Stimulated activated CD4-positive, alpha-beta T cell treated with anti-CD3 and anti-CD28 coated beads, TNF-alpha, amount 100 ng/mL, for 24 hours (primary cell): Measurements from ENCODE around the gene SERPINF2.
"Not testable (repeated sequence)": the region's sequence is repeated elsewhere in the genome, so short reads cannot be mapped to it uniquely, and the experiment has no call there.

ENCODE experiments used
- DNase-seq, 3 experiments: peaks; one replicate each; pipeline ENCODE4 v3.0.0-alpha.2; 2020; ENCODE audit warnings: low read depth in 3 of 3

SERPINF2 gene

DNA sequence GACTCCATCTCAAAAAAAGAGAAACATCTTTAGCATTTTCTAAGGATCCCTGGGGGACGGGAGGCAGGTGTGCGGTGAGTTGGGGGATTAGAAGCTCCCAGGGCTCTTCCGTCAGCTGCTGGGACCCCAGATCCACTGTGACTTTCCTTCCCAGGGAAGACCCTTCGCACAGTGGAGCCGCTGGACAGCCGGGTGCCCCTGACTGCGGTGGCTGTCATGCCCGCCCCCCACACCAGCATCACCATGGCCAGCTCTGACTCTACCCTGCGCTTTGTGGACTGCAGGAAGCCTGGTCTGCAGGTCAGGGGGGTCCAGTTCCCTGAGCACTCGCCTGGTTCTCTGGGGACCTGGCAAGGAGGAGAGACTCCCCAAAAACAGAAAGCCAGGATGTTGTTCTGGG lies 7.3 kb upstream of the SERPINF2 start:
- DNase-seq = no peak

- no peak for DNase-seq
Observed at GRCh38 chr17:1735834-1736347, 6.8 kb upstream of the SERPINF2 start.

DNA sequence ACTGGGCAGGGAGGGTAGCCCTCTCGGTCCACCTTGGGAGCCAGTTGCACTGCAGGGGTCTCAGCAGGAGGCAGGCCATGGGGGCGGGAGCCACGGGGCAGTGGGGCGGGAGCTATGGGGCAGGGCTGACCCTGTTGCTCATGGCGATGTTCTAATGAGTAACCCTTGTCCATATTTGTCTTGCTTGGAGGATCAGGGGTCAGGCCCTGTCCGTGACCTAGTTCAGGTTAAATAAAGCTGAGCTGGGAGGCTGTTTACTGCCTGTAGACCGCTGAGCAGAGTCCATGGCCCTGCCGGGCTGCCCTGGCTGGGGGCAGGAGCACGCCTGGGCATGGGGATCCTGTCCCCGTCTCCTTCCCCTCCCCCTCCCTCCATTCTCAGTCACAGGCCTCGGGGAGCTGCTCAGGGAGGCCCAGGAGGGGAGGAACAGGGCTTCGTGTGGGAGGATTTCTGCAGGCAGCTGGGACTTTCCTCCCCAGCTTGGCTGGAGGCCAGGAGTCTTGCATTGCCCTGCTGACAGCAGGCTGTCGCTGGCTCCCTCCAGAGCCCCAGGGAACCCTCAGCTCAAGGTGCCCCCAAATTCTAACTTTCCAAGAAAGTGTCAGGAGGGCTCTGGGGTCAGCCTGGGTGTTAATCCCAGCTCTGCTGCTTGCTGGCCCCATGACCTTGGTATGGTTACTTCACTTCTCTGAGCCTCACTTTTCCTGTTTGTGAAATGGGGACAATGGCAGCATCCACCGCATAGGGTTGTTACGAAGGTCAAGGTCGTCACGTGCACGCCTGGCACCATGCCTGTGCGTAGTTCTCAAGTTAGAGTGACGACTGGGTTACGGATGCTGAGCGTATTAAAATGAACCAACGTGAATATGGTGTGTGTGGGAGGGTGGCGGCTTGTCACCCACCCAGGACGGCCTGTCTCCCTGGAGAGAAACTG lies 6.1 kb upstream of the SERPINF2 start:
- DNase-seq = peak in 2 of 3 experiments; percentile 38 to 64

GRCh38 chr17:1737531-1738291 lies 5.0 kb upstream of the SERPINF2 start:
- no peak for DNase-seq

DNA sequence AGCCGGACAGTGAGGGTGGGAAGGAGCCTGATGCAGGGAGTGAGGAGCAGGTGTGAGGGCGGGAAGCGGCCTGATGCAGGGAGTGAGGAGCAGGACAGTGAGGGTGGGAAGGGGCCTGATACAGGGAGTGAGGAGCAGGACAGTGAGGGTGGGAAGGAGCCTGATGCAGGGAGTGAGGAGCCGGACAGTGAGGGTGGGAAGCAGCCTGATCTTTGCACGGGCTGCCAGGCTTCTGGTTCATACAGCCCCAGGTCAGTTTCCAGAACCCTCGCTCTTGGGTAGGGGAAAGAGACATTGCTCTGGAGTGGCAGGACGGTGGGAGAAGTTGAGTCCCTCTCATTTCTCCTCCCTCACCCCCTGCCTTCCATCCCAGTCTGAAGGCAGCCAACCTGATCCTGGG lies 772 bp upstream of the SERPINF2 start:
- not testable (repeated sequence) for DNase-seq

DNA sequence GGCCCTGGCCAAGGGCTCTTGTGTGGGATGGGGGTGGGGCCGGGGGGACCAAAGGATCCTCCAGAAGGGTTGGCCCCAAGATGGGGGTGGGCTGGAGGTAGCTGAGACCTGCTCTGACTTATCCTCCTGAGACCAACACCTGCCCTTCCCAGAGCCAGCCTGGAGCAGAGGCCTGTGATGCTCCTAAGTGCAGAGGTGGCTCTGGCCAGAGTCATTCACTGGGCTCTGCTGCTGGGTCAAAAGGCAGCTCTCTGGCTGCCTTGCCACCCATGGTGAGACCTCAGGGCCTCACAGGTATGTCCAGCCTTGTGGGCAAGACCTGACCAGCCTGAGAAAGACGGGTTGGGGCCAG lies 393 bp downstream of the SERPINF2 start:
- DNase-seq = no peak

DNA sequence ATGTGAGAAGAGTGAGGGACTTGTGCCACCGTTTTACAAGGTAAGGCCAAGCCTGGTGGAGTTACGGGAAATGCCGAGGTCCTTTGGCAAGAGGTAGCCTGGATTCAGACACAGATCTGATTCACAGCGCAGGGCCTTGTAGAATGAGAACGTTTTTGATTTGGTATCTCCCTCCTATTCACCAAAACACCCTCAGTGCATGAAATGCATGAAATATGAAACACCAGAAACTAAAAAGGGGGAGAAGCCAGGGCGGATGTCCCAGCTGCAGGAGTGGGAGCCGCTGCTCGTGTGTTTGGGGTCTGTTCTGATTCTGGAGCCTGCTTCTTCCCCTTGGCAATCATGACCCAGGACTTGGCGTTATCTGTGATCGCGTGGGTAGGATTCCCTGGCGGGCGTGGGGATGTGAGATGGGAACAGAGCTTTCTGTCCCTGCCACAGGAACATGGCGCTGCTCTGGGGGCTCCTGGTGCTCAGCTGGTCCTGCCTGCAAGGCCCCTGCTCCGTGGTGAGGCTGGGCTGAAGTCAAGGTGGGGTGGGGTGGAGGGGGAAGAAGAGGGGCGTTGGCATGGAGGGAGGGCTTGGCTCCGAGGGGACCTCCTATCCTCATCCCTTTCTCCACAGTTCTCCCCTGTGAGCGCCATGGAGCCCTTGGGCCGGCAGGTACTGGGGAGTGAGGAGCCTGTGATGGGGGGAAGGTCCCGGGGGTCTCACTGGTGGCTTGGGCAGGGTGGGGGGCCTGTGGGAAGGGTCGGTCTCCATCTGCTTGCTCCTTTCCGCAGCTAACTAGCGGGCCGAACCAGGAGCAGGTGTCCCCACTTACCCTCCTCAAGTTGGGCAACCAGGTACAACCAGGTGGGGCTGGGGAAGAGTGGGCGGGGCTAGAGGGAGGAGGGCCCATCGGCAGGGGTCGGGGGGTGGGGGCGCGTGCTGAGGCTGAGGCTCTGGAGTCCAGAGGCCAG lies 2.2 kb downstream of the SERPINF2 start:
- no peak for DNase-seq

DNA sequence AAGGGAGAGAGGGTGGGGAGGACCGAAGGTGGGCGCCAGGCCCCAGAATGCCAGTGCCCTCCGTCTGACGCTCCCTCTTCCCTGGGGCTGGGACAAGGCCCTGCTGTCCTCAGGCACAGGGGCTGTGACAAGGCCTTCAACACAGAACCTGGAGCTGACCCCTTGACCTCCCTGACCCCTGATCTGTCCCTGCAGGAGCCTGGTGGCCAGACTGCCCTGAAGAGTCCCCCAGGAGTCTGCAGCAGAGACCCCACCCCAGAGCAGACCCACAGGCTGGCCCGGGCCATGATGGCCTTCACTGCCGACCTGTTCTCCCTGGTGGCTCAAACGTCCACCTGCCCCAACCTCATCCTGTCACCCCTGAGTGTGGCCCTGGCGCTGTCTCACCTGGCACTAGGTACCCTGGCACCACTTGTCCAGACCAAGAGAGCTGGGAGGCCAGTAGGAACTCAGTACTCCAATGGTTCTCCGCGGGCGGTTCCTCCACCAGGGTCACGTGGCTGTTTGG lies 2.9 kb downstream of the SERPINF2 start:
- no peak for DNase-seq

- no peak for DNase-seq
Observed at GRCh38 chr17:1746975-1747543, 4.4 kb downstream of the SERPINF2 start.

DNA sequence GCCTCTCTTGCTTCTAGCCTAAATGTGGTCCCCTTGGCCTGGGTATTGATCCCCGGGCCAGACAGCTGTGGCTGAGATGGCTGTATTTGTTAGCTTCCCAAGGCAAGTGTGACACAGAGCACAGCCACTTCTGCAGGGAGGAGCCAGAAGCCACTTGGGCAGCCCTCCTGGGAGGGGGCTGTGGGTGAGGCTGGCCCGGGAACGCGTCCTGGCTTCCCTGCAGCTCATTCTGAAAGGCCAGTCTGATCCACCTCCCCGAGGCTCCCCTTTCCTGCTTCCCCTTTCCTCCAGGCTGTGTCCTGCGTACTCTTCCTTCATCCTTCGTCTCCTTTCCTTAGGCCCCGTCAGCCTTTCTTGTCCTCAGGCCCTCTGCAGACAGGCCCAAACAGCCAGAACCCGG lies 8.0 kb downstream of the SERPINF2 start:
- no peak for DNase-seq

DNA sequence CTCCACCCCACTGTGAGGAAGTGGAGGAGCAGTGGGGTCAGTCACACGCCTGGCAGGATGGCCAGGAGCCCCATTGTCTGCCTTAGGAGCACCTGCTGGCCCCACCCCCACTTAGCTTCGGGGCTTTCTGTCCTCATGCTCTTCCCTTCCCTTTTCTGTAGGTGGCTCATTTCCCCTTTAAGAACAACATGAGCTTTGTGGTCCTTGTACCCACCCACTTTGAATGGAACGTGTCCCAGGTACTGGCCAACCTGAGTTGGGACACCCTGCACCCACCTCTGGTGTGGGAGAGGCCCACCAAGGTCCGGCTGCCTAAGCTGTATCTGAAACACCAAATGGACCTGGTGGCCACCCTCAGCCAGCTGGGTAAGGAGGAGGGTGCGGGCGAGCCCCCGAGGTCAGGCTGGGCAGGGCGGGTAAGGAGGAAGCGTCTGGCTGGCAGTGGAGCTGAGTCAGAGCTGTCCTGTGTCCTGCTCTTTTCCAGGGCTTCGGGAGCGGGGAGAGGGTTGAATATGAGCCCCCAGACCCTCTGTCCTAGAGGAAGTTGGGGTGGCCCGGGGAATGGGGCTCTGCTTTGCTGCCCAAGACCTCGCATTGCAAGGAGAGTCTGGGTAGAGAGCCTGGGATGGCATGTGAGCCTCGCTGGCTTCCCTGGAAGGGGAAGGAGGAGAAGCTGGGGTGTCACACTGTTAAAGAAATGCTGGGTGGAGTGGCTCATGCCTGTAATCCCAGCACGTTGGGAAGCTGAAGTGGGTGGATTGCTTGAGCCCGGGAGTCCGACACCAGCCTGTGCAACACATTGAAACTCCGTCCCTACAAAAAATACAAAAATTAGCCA lies 10.0 kb downstream of the SERPINF2 start:
- no peak for DNase-seq

GRCh38 chr17:1753767-1754429 lies 11.2 kb downstream of the SERPINF2 start:
- DNase-seq = no peak

GRCh38 chr17:1754430-1755112 lies 11.9 kb downstream of the SERPINF2 start:
- DNase-seq = no peak

DNA sequence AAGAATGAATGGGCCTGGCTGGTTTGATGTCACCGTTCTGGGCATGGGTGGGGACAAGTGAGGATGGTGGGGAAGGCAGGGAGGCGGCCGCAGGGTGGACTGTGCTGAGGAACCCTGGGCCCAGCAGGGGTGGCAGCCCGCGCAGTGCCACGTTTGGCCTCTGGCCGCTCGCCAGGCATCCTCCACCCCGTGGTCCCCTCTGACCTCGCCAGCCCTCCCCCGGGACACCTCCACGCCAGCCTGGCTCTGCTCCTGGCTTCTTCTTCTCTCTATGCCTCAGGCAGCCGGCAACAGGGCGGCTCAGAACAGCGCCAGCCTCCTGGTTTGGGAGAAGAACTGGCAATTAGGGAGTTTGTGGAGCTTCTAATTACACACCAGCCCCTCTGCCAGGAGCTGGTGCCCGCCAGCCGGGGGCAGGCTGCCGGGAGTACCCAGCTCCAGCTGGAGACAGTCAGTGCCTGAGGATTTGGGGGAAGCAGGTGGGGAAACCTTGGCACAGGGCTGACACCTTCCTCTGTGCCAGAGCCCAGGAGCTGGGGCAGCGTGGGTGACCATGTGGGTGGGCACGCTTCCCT lies 12.7 kb downstream of the SERPINF2 start:
- DNase-seq = no peak

GRCh38 chr17:1755827-1756262 lies 13.2 kb downstream of the SERPINF2 start:
- DNase-seq = no peak

DNA sequence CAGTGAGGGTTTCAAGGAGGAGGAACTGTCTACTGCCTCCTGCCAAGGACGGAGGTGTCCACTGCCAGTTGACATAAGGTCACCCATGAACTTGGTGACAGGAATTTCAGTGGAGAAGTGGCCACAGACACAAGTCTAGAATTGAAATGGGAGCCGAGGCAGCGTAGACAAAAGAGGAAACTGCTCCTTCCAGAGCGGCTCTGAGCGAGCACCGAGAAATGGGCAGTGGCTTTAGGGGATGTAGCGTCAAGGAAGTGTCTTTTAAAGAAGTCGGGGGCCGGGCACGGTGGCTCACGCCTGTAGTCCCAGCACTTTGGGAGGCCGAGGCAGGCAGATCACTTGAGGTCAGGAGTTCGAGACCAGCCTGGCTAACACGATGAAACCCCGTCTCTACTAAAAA lies 16.1 kb downstream of the SERPINF2 start:
- DNase-seq = no peak

DNA sequence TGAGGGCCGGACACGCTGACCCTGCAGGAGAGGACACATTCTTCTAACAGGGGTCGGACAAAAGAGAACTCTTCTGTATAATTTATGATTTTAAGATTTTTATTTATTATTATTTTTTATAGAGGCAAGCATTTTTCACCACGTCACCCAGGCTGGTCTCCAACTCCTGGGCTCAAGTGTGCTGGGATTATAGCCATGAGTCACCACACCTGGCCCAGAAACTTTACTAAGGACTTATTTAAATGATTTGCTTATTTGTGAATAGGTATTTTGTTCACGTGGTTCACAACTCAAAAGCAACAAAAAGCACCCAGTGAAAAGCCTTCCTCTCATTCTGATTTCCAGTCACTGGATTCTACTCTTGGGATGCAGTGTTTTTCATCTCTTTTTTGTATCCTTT lies 16.9 kb downstream of the SERPINF2 start:
- no peak for DNase-seq

DNA sequence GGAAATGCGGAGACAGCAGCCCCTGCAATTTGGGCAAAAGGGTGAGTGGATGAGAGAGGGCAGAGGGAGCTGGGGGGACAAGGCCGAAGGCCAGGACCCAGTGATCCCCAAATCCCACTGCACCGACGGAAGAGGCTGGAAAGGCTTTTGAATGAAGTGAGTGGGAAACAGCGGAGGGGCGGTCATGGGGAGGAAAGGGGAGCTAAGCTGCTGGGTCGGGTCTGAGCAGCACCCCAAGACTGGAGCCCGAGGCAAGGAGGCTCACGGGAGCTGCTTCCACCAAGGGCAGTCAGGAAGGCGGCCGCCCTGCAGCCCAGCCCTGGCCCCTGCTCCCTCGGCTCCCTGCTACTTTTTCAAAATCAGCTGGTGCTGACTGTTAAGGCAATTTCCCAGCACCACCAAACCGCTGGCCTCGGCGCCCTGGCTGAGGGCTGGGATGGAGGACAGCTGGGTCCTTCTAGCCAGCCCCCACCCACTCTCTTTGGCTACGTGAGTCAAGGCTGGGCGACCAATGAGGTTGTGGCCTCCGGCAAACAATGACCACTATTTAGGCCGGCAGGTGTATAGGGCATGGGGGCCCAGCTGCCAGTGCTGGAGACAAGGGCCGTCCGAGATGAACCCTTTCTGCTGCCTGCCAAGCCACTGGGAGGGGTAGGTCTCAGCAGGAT lies 19.7 kb downstream of the SERPINF2 start:
- DNase-seq = no peak
